Activated T-helper 1 cell treated with anti-CD3 and anti-CD28 coated beads, Interleukin-12 subunit alpha, Interleukin-12 subunit beta, Interleukin-2, Interleukin-4 antibody, amounts not matched to agents 30 ng/mL and 10 ng/mL and 1 ng/mL, durations not matched to agents 14 hours and 24 hours and 36 hours (primary cell): ENCODE results near the gene SBF1. TPM values are rescaled to one million over a fixed set of nuclear protein-coding genes. Genes with fewer than 3 reads are reported as not detected.

Experiments
- DNase-seq: peaks from one replicate; pipeline ENCODE4 v3.0.0; 2021; ENCODE audit warnings: low spot score
- H3K27ac Mint-ChIP-seq: one replicate; pipeline ENCODE4 v1.8.0; 2021; ENCODE audit warnings: mild to moderate bottlenecking, mixed read lengths
- H3K27me3 Mint-ChIP-seq: one replicate; pipeline ENCODE4 v1.8.0; 2022; ENCODE audit warnings: mild to moderate bottlenecking, moderate library complexity, mixed read lengths; ENCODE audit not compliant: insufficient read depth
- H3K36me3 Mint-ChIP-seq: one replicate; pipeline ENCODE4 v1.8.0; 2021; ENCODE audit warnings: low read depth, mixed read lengths
- H3K4me1 Mint-ChIP-seq: one replicate; pipeline ENCODE4 v1.8.0; 2021; ENCODE audit warnings: low read depth, mixed read lengths
- H3K4me3 Mint-ChIP-seq: one replicate; pipeline ENCODE4 v1.8.0; 2021; ENCODE audit warnings: mild to moderate bottlenecking, moderate library complexity, mixed read lengths
- H3K9me3 Mint-ChIP-seq: one replicate; pipeline ENCODE4 v1.8.0; 2021; ENCODE audit warnings: mixed read lengths
- intact Hi-C: fragments of 100-400 bp; cut with micrococcal nuclease; formaldehyde crosslinking; loops from one replicate; pipeline ENCODE4 v1.15.1; 2024
- total RNA-seq: library from RNA; stranded (reverse); gene quantifications from 2 replicates; pipeline ENCODE4 v1.2.3, GENCODE V29; 2022

Gene SBF1
- total RNA-seq, 1 donor from 2014 or later: 116 TPM

DNA sequence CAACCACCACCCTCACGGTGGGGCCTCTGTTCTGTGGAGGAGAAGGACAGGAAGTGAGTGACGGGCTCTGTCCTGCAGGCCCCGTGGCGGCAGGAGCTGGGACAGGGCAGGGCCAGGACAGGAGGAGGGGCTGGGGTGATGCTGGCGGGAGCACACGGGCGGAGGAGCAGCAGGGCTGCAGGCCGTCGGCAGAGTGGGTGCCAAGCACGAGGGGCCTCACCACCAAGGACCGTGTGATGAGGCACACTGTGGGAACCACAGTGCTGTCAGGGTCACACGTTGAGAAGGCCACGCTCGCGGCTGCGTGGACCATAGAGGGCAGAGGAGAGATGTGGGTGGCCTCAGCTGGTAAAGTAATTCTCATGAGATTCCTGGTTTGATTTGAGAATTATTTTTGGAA is 42.1 kb upstream of the SBF1 start:
- Mint-ChIP-seq H3K4me1 (peaks cover 24% of the 10 kb centered on the region), H3K36me3 (peaks cover 23% of the 10 kb centered on the region), H3K4me3 (no peak overlapping the region), H3K27ac (no peak overlapping the region), H3K27me3 (no peaks in the 10 kb centered on the region), H3K9me3 (no peaks in the 10 kb centered on the region)
- intact Hi-C loops: no loop called here
- DNase-seq: no peak

DNA sequence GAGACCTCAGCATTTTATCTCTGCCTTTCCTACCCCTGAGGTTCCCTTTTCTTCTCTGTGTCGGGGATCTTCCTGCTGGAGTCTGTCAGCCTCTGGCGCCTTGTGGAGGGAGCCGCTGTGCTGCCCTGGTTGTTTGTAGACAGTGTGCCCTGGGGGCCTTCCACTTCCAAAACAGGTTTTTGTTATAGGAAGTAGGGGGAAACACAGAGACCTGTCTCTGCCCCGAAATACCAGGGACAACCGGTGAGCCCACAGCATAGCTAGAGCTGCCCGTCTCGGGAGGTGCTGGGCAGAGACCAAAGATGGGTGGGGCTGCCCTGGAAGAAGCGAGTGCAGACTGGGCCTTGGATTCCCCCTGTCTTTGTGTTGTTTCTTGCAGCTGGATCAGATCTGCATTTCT is 41.2 kb upstream of the SBF1 start:
- H3K27ac Mint-ChIP-seq: no peak overlapping the region
- intact Hi-C loops: no loop called here
- no peaks in the 10 kb centered on the region for H3K27me3 Mint-ChIP-seq
- peaks cover 22% of the 10 kb centered on the region for H3K36me3 Mint-ChIP-seq
- no peak for DNase-seq
- no peaks in the 10 kb centered on the region for H3K9me3 Mint-ChIP-seq
- H3K4me1 Mint-ChIP-seq: peaks cover 24% of the 10 kb centered on the region
- H3K4me3 Mint-ChIP-seq: no peak overlapping the region

GRCh38 chr22:50513175-50513574 is 38.3 kb upstream of the SBF1 start:
- no peak for DNase-seq
- H3K27me3 Mint-ChIP-seq: no peaks in the 10 kb centered on the region
- H3K27ac Mint-ChIP-seq: no peak overlapping the region
- peaks cover 37% of the 10 kb centered on the region for H3K4me1 Mint-ChIP-seq
- no peaks in the 10 kb centered on the region for H3K9me3 Mint-ChIP-seq
- no peak overlapping the region for H3K4me3 Mint-ChIP-seq
- intact Hi-C loops: no loop called here
- H3K36me3 Mint-ChIP-seq: peaks cover 20% of the 10 kb centered on the region

- Mint-ChIP-seq H3K4me3 (peak overlapping the region; percentile 92), H3K27me3 (no peaks in the 10 kb centered on the region), H3K36me3 (peaks cover 13% of the 10 kb centered on the region), H3K27ac (peak overlapping the region; percentile 94), H3K9me3 (no peaks in the 10 kb centered on the region), H3K4me1 (peaks cover 24% of the 10 kb centered on the region)
- intact Hi-C loops: loop anchor here (1.0 to 2.0 kb wide), 8 partner anchors 16 to 308 kb away; partner anchors contain the start of genes ARSA, CHKB, PPP6R2 and SCO2
- no peak for DNase-seq
Observed at GRCh38 chr22:50508897-50509296, 34.1 kb upstream of the SBF1 start.

- Mint-ChIP-seq H3K27me3 (no peaks in the 10 kb centered on the region), H3K27ac (peak within 1 kb of the TSS; percentile 95), H3K4me3 (peak within 1 kb of the TSS; percentile 96), H3K36me3 (peaks cover 13% of the 10 kb centered on the region), H3K4me1 (peaks cover 24% of the 10 kb centered on the region), H3K9me3 (no peaks in the 10 kb centered on the region)
- intact Hi-C loops: loop anchor here (1.0 to 2.0 kb wide), 10 partner anchors 17 to 307 kb away; partner anchors contain the start of genes ADM2, ARSA, CHKB and PPP6R2
- peak; percentile 97 for DNase-seq
Observed at GRCh38 chr22:50507991-50508884, 33.4 kb upstream of the SBF1 start, which contains the start of gene NCAPH2. TSS of gene NCAPH2 (plus strand) at chr22:50508224. CDS start at chr22:50508338, 114 bp downstream.

DNA sequence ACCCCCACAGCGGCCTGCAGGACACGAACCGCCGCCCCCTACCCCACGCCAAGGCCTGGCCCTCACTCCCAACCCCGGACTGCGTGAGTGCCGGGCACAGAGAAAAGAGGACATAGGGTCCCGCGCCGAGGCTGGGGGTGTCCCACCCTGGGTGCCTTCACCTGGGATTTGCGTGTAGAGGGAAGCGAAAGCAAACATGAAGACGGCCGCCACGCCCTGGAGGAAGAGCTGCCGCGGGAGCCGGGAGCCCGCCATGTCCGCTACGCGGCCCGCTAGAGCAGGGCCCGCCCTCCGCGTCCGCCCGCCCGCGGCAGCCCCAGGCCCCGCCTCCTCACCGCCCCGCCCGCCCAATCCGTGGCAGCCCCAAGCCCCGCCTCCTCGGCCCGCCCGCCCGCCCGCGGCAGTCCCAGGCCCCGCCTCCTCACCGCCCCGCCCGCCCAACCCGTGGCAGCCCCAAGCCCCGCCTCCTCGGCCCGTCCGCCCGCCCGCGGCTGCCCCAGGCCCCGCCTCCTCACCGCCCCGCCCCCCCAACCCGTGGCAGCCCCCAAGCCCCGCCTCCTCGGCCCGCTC is 32.7 kb upstream of the SBF1 start, which contains the start of gene LMF2:
LMF2 (minus strand) TSS at position 282 of the 570 bp plus-strand sequence; CDS start at position 255, 27 bp downstream.
- peaks cover 18% of the 10 kb centered on the region for H3K4me1 Mint-ChIP-seq
- peak; percentile 88 for DNase-seq
- H3K27ac Mint-ChIP-seq: peak within 1 kb of the TSS; percentile 95
- intact Hi-C loops: loop anchor here (1.0 kb wide), 2 partner anchors 26 to 32 kb away; partner anchors contain the start of genes ADM2 and SBF1
- no peaks in the 10 kb centered on the region for H3K27me3 Mint-ChIP-seq
- peak within 1 kb of the TSS; percentile 96 for H3K4me3 Mint-ChIP-seq
- H3K36me3 Mint-ChIP-seq: peaks cover 13% of the 10 kb centered on the region
- H3K9me3 Mint-ChIP-seq: no peaks in the 10 kb centered on the region

DNA sequence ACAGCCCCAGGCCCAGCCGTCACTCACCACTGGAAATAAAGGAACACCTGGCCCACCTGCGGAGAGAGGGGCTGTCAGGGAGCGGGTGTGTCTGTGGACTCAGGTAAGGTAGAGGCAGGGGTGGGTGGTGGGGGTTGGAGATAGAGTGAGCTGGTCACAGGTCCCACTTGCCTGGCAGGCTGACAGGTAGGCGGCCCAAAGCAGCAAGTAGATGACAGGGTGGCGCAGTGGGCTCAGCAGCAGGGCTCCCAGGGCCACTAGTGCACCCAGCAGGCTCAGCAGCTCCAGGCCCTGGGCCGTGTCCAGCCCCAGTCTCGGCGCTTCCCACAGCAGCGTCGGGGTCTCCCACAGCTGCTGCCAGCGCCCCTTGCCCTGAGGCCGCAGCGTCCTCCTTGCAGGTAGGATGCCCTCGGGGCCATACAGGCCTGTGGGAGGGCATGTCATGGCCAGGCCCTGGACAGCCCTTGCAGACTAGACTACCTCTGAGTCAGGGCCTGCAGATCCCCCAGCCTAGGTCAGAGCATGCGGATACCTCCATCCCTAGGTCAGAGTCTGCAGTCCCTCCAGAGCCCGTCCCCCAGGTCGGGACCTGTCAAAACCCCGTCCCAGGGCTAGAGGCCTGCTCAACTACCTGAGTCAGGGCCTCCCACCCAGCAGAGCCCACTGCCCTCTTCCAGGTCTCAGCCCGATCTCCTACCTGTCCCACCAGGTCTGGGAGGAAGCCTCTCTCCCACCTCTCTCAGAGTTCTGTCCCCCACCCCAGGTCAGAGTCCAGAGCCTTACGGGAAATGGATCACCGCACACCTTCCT is 32.0 kb upstream of the SBF1 start:
- H3K27me3 Mint-ChIP-seq: no peaks in the 10 kb centered on the region
- DNase-seq: no peak
- peaks cover 13% of the 10 kb centered on the region for H3K4me1 Mint-ChIP-seq
- H3K4me3 Mint-ChIP-seq: peak overlapping the region; percentile 96
- H3K36me3 Mint-ChIP-seq: peaks cover 7% of the 10 kb centered on the region
- H3K9me3 Mint-ChIP-seq: no peaks in the 10 kb centered on the region
- peak overlapping the region; percentile 82 for H3K27ac Mint-ChIP-seq
- intact Hi-C loops: loop anchor here (1.0 kb wide), 2 partner anchors 26 to 32 kb away; partner anchors contain the start of genes ADM2 and SBF1

- intact Hi-C loops: no loop called here
- Mint-ChIP-seq H3K4me3 (peak overlapping the region; percentile 96), H3K4me1 (peaks cover 13% of the 10 kb centered on the region), H3K27ac (no peak overlapping the region), H3K36me3 (peaks cover 7% of the 10 kb centered on the region), H3K9me3 (no peaks in the 10 kb centered on the region), H3K27me3 (no peaks in the 10 kb centered on the region)
- DNase-seq: no peak
Observed at GRCh38 chr22:50505776-50506610, 31.2 kb upstream of the SBF1 start.

DNA sequence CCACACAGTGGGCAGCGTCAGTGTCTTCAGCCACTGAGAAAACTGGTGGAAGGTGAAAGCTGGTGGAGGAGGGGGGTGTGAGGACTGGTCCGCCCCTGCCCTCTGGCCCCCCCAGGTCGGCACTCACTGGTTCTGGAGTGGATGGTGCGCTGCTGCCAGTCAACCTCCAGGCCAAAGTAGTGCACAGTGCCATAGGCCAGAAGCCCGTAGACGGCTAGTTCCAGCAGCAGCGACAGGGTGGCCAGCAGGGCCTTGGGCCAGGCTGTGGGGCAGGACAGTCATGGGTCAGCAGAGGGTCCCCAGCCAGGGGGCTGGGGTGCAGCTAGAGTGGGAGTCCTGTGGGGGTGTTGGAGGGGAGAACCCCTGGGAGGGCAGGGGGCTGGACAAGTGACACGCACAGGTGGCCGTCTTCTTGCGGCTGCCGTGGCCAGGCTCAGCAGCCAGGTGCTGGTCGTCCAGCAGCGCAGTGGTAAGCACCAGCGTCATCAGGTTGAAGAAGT is 30.5 kb upstream of the SBF1 start:
- H3K36me3 Mint-ChIP-seq: peaks cover 7% of the 10 kb centered on the region
- peaks cover 13% of the 10 kb centered on the region for H3K4me1 Mint-ChIP-seq
- no peak overlapping the region for H3K27ac Mint-ChIP-seq
- peak overlapping the region; percentile 59 for H3K4me3 Mint-ChIP-seq
- intact Hi-C loops: no loop called here
- no peaks in the 10 kb centered on the region for H3K27me3 Mint-ChIP-seq
- DNase-seq: no peak
- H3K9me3 Mint-ChIP-seq: no peaks in the 10 kb centered on the region

DNA sequence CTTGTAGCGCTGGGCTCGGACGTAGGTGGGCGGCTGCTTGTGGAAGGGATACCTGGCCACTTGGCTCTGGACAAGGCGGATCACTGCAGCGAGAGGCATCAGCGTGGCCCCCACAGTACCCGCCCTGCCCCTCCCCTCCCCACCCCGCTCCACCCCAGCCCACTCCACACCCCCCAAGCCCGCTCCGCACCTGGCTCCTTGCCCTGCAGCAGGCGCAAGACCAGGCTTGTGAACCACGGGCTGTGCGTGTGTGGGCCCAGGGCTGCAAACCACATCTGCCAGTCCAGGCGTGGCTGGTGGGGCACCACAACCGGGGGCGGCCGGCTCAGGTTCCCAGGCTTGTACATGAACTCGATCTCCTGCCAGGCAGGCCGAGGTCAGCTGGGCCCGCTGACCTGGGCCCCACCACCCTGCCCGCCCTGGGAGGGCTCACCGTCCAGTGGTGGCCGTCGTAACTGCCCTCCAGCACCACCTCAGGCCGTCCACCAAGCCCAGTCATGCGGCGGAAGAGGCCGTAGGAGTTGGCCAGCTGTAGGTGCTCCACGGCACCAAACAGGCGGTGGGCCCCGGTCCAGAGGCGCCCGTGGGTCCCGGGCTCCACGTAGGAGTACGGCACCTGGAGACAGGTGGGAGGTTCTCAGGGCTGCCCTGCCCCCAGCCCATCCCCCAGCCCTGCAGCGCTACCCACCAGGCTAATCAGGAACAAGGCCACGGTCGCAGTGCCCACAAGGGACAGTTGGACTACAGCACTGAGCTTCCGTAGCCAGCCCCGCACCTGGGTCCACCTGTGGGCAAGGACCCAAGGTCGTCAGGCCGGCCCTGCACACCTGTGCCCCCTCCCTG is 29.8 kb upstream of the SBF1 start:
- Mint-ChIP-seq H3K36me3 (peaks cover 7% of the 10 kb centered on the region), H3K27me3 (no peaks in the 10 kb centered on the region), H3K9me3 (no peaks in the 10 kb centered on the region), H3K4me3 (peak overlapping the region; percentile 59), H3K27ac (no peak overlapping the region), H3K4me1 (peaks cover 11% of the 10 kb centered on the region)
- intact Hi-C loops: no loop called here
- DNase-seq: no peak

DNA sequence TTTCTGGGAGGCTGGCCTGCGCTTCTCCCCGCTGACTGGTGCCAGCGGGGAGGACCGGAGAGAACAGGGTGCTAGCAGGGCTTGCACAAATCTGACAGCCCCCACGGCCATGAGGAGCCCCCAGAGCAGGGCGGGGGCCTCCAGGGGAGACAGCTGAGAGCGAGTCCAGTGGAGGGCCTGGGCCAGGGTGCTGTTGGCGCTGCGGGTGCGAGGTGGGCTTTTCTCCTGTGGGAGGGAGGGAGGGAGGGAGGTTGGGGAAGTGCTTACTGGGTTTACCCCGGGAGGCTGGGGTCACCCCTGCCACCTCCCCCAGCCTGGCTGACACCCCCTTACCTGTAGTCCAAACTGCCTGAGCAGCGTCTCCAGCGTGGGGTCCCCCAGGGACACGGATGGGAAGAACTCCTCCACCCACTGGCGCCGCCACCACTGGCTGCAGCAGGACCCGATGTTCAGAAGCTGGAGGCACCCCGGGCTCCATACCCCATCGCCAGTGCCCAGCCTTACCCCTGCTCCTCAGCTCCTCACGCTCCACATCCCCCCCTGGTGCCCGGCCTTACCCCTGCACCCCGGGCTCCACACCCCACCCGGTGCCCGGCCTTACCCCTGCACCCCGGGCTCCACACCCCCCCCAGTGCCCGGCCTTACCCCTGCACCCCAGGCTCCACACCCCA is 28.8 kb upstream of the SBF1 start:
- Mint-ChIP-seq H3K4me3 (no peak overlapping the region), H3K36me3 (peaks cover 4% of the 10 kb centered on the region), H3K27ac (no peak overlapping the region), H3K4me1 (peaks cover 4% of the 10 kb centered on the region), H3K9me3 (no peaks in the 10 kb centered on the region), H3K27me3 (no peaks in the 10 kb centered on the region)
- no peak for DNase-seq
- intact Hi-C loops: no loop called here
